Measurements from ENCODE around the gene NPFFR2.

Gene NPFFR2

DNA sequence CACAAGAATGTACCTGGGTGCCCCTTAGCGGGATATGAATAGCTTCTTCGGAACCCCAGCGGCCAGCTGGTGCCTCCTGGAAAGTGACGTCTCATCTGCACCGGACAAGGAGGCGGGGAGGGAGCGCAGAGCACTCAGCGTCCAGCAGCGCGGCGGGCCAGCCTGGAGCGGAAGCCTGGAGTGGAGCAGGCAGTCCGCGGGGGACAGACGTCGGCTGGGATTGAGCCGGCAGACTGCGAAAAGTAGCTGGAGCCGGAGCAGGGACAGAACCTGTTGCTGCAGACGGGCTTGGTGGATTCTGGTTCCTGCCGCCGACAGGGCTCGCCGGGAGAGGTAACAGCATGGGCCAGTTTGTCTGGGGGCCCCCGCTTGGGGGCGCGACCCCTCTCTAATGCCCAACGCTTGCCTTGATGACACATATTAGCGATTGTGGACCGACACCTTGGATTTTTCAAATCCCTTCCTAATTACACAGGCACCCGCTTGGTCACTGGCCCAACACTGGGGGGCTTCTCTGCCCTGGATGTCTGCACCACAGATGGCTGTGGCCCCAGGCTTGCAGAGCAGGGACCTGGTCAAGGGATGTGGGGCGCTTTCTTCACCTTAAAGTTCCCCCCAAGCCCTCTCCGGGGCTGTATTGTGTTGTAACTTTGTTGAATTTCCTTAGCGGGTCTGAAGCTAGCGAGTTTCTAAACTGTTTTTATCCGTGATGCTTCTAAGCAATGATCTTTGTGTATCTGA, at the start of gene NPFFR2:
Gene NPFFR2 (plus strand): TSS at position 133 of the 741 bp plus-strand sequence. CDS start 96,592 bp downstream, outside the sequence.
- Histone ChIP-seq H3K27me3 (ENCODE audit: control insufficient read depth in 1 of 2, insufficient read depth in 2 of 2, low read length in 2 of 2) (peaks cover 6 to 10% of the 10 kb centered on the region in 2 donors), H3K9me3 (ENCODE audit: low read length) (no peaks in the 10 kb centered on the region), H3K27ac (ENCODE audit: low read depth, low read length) (no peak within 1 kb of the TSS), H3K9ac (ENCODE audit: low read length) (no peak within 1 kb of the TSS), H3K4me1 (ENCODE audit: insufficient read depth, low read length) (no peaks in the 10 kb centered on the region), H3K4me3 (ENCODE audit: low read depth in 1 of 2, low read length in 2 of 2) (peak within 1 kb of the TSS in 1 of 2 donors; percentile 32), H3K36me3 (ENCODE audit: insufficient read depth, low read length) (no peaks in the 10 kb centered on the region)

GRCh38 chr4:71992571-71993312, 39.1 kb upstream of the NPFFR2 start:
- Histone ChIP-seq H3K27me3 (ENCODE audit: control insufficient read depth in 1 of 2, insufficient read depth in 2 of 2, low read length in 2 of 2) (no peaks in the 10 kb centered on the region), H3K9ac (ENCODE audit: low read length) (no peak overlapping the region), H3K36me3 (ENCODE audit: insufficient read depth, low read length) (no peaks in the 10 kb centered on the region), H3K27ac (ENCODE audit: low read depth, low read length) (no peak overlapping the region), H3K9me3 (ENCODE audit: low read length) (no peaks in the 10 kb centered on the region), H3K4me1 (ENCODE audit: insufficient read depth, low read length) (no peaks in the 10 kb centered on the region), H3K4me3 (ENCODE audit: low read depth in 1 of 2, low read length in 2 of 2) (no peak overlapping the region)

GRCh38 chr4:71994559-71994958, 37.2 kb upstream of the NPFFR2 start:
- no peak overlapping the region for H3K9ac ChIP-seq (ENCODE audit: low read length)
- no peaks in the 10 kb centered on the region for H3K36me3 ChIP-seq (ENCODE audit: insufficient read depth, low read length)
- H3K9me3 ChIP-seq (ENCODE audit: low read length), result no peaks in the 10 kb centered on the region
- no peaks in the 10 kb centered on the region for H3K27me3 ChIP-seq (ENCODE audit: control insufficient read depth in 1 of 2, insufficient read depth in 2 of 2, low read length in 2 of 2)
- no peak overlapping the region for H3K4me3 ChIP-seq (ENCODE audit: low read depth in 1 of 2, low read length in 2 of 2)
- H3K4me1 ChIP-seq (ENCODE audit: insufficient read depth, low read length), result no peaks in the 10 kb centered on the region
- no peak overlapping the region for H3K27ac ChIP-seq (ENCODE audit: low read depth, low read length)

GRCh38 chr4:71995297-71995696, 36.5 kb upstream of the NPFFR2 start:
- Histone ChIP-seq H3K27me3 (ENCODE audit: control insufficient read depth in 1 of 2, insufficient read depth in 2 of 2, low read length in 2 of 2) (no peaks in the 10 kb centered on the region), H3K36me3 (ENCODE audit: insufficient read depth, low read length) (no peaks in the 10 kb centered on the region), H3K9ac (ENCODE audit: low read length) (no peak overlapping the region), H3K4me3 (ENCODE audit: low read depth in 1 of 2, low read length in 2 of 2) (no peak overlapping the region), H3K9me3 (ENCODE audit: low read length) (no peaks in the 10 kb centered on the region), H3K27ac (ENCODE audit: low read depth, low read length) (no peak overlapping the region), H3K4me1 (ENCODE audit: insufficient read depth, low read length) (no peaks in the 10 kb centered on the region)

DNA sequence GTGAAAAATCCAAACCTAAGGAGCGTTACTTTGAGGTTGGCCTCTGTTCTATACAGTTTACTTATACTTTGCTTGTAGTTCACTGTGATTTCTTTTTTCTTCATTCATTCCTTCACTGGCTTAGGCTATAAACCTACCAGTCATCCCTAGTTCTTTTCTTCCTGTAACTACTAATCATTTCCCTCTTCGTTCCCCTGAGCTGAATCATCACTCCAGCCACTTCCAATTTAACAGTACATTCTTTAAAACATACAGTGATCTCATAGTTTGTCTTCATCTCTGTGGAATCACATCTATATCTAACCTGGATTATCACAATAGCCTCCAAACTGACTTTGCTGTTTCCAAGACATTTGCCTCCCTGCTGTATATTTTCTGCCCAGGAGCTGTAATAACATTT, 25.2 kb upstream of the NPFFR2 start:
- Histone ChIP-seq H3K9me3 (ENCODE audit: low read length) (no peaks in the 10 kb centered on the region), H3K4me1 (ENCODE audit: insufficient read depth, low read length) (no peaks in the 10 kb centered on the region), H3K4me3 (ENCODE audit: low read depth in 1 of 2, low read length in 2 of 2) (no peak overlapping the region), H3K27ac (ENCODE audit: low read depth, low read length) (no peak overlapping the region), H3K9ac (ENCODE audit: low read length) (no peak overlapping the region), H3K27me3 (ENCODE audit: control insufficient read depth in 1 of 2, insufficient read depth in 2 of 2, low read length in 2 of 2) (no peaks in the 10 kb centered on the region), H3K36me3 (ENCODE audit: insufficient read depth, low read length) (no peaks in the 10 kb centered on the region)

DNA sequence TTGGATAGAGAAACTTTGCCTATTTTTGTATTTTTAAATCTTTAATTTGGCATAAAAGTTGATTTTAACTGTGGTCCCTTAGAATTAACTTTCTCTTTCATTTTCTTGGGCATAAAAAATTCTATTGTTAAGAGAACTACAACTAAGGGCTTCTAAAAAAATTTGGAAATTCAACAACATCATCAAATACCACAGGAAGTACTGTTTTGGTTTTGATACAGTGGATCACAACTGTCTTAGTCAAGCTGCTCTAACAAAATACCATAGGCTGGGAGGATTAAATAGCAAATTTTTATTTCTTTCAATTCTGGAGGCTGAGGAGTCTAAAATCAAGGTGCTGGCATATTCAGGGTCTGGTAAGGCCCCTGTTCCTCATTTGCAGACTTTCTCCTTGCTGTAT, 19.9 kb upstream of the NPFFR2 start:
- Histone ChIP-seq H3K4me1 (ENCODE audit: insufficient read depth, low read length) (no peaks in the 10 kb centered on the region), H3K27me3 (ENCODE audit: control insufficient read depth in 1 of 2, insufficient read depth in 2 of 2, low read length in 2 of 2) (no peaks in the 10 kb centered on the region), H3K36me3 (ENCODE audit: insufficient read depth, low read length) (no peaks in the 10 kb centered on the region), H3K9me3 (ENCODE audit: low read length) (no peaks in the 10 kb centered on the region), H3K4me3 (ENCODE audit: low read depth in 1 of 2, low read length in 2 of 2) (no peak overlapping the region), H3K9ac (ENCODE audit: low read length) (no peak overlapping the region), H3K27ac (ENCODE audit: low read depth, low read length) (no peak overlapping the region)

- Histone ChIP-seq H3K27me3 (ENCODE audit: control insufficient read depth in 1 of 2, insufficient read depth in 2 of 2, low read length in 2 of 2) (no peaks in the 10 kb centered on the region), H3K27ac (ENCODE audit: low read depth, low read length) (no peak overlapping the region), H3K9me3 (ENCODE audit: low read length) (no peaks in the 10 kb centered on the region), H3K4me3 (ENCODE audit: low read depth in 1 of 2, low read length in 2 of 2) (no peak overlapping the region), H3K4me1 (ENCODE audit: insufficient read depth, low read length) (no peaks in the 10 kb centered on the region), H3K36me3 (ENCODE audit: insufficient read depth, low read length) (no peaks in the 10 kb centered on the region), H3K9ac (ENCODE audit: low read length) (no peak overlapping the region)
Observed at GRCh38 chr4:72016011-72016410, 15.8 kb upstream of the NPFFR2 start.

DNA sequence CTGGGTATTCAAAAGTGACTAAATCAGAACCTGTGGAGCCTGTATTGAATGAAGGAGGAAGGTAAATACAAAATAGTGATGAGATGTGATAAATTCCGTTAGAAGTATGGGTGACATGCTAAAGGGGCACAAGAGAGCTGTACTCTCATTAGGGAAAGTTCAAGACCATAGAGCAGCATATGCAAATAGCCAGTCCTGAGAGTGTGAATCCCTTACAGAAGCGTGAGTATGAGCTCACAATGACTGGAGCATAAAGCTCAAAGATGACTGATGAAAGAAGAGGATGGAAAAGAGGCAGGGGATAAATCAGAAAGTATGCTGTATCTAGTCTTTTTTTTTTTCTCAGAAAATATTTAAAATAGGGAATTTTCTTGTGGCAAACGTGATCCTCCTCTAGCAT, 12.1 kb upstream of the NPFFR2 start:
- Histone ChIP-seq H3K4me1 (ENCODE audit: insufficient read depth, low read length) (no peaks in the 10 kb centered on the region), H3K9me3 (ENCODE audit: low read length) (no peaks in the 10 kb centered on the region), H3K36me3 (ENCODE audit: insufficient read depth, low read length) (no peaks in the 10 kb centered on the region), H3K4me3 (ENCODE audit: low read depth in 1 of 2, low read length in 2 of 2) (no peak overlapping the region), H3K27me3 (ENCODE audit: control insufficient read depth in 1 of 2, insufficient read depth in 2 of 2, low read length in 2 of 2) (no peaks in the 10 kb centered on the region), H3K27ac (ENCODE audit: low read depth, low read length) (no peak overlapping the region), H3K9ac (ENCODE audit: low read length) (no peak overlapping the region)

- Histone ChIP-seq H3K4me1 (ENCODE audit: insufficient read depth, low read length) (no peaks in the 10 kb centered on the region), H3K4me3 (ENCODE audit: low read depth in 1 of 2, low read length in 2 of 2) (no peak overlapping the region), H3K36me3 (ENCODE audit: insufficient read depth, low read length) (no peaks in the 10 kb centered on the region), H3K27me3 (ENCODE audit: control insufficient read depth in 1 of 2, insufficient read depth in 2 of 2, low read length in 2 of 2) (no peaks in the 10 kb centered on the region), H3K27ac (ENCODE audit: low read depth, low read length) (no peak overlapping the region), H3K9ac (ENCODE audit: low read length) (no peak overlapping the region), H3K9me3 (ENCODE audit: low read length) (no peaks in the 10 kb centered on the region)
Observed at GRCh38 chr4:72022553-72022952, 9.2 kb upstream of the NPFFR2 start.

GRCh38 chr4:72055566-72055965, 23.8 kb downstream of the NPFFR2 start:
- Histone ChIP-seq H3K4me1 (ENCODE audit: insufficient read depth, low read length) (no peaks in the 10 kb centered on the region), H3K4me3 (ENCODE audit: low read depth in 1 of 2, low read length in 2 of 2) (no peak overlapping the region), H3K27ac (ENCODE audit: low read depth, low read length) (no peak overlapping the region), H3K9ac (ENCODE audit: low read length) (no peak overlapping the region), H3K36me3 (ENCODE audit: insufficient read depth, low read length) (no peaks in the 10 kb centered on the region), H3K9me3 (ENCODE audit: low read length) (no peaks in the 10 kb centered on the region), H3K27me3 (ENCODE audit: control insufficient read depth in 1 of 2, insufficient read depth in 2 of 2, low read length in 2 of 2) (no peaks in the 10 kb centered on the region)

- no peak overlapping the region for H3K9ac ChIP-seq (ENCODE audit: low read length)
- H3K36me3 ChIP-seq (ENCODE audit: insufficient read depth, low read length), result no peaks in the 10 kb centered on the region
- no peak overlapping the region for H3K4me3 ChIP-seq (ENCODE audit: low read depth in 1 of 2, low read length in 2 of 2)
- H3K27ac ChIP-seq (ENCODE audit: low read depth, low read length), result no peak overlapping the region
- H3K9me3 ChIP-seq (ENCODE audit: low read length), result no peaks in the 10 kb centered on the region
- no peaks in the 10 kb centered on the region for H3K27me3 ChIP-seq (ENCODE audit: control insufficient read depth in 1 of 2, insufficient read depth in 2 of 2, low read length in 2 of 2)
- H3K4me1 ChIP-seq (ENCODE audit: insufficient read depth, low read length), result no peaks in the 10 kb centered on the region
Observed at GRCh38 chr4:72063726-72064125, 31.9 kb downstream of the NPFFR2 start.

- no peaks in the 10 kb centered on the region for H3K36me3 ChIP-seq (ENCODE audit: insufficient read depth, low read length)
- H3K9ac ChIP-seq (ENCODE audit: low read length), result no peak overlapping the region
- no peak overlapping the region for H3K4me3 ChIP-seq (ENCODE audit: low read depth in 1 of 2, low read length in 2 of 2)
- no peaks in the 10 kb centered on the region for H3K27me3 ChIP-seq (ENCODE audit: control insufficient read depth in 1 of 2, insufficient read depth in 2 of 2, low read length in 2 of 2)
- no peak overlapping the region for H3K27ac ChIP-seq (ENCODE audit: low read depth, low read length)
- no peaks in the 10 kb centered on the region for H3K9me3 ChIP-seq (ENCODE audit: low read length)
- no peaks in the 10 kb centered on the region for H3K4me1 ChIP-seq (ENCODE audit: insufficient read depth, low read length)
Observed at GRCh38 chr4:72067051-72067450, 35.3 kb downstream of the NPFFR2 start.

Measured in muscle layer of colon (tissue), 2 donors.